SU-DHL-6 (cell line): ENCODE measurements around the gene DUSP22.

ENCODE experiments used
- H2AFZ ChIP-seq: fragments of 200-600 bp; sonication (generic); 2 replicates; pipeline ENCODE4 v1.6.1; 2014; ENCODE audit warnings: low read depth, mild to moderate bottlenecking, moderate library complexity, mixed read lengths, antibody characterized with exemption, low read length; ENCODE audit not compliant: severe bottlenecking
- H3F3A ChIP-seq: fragments of 200-600 bp; shearing (Covaris generic); 2 replicates; pipeline ENCODE4 v1.6.0; 2016; ENCODE audit warnings: antibody characterized with exemption, mild to moderate bottlenecking; ENCODE audit not compliant: insufficient read depth
- H3K27ac ChIP-seq: fragments of 200-600 bp; sonication (generic); 2 replicates; pipeline ENCODE4 v1.5.1; 2016; ENCODE audit warnings: low read depth, mild to moderate bottlenecking, low read length, moderate library complexity, mixed read lengths
- H3K27me3 ChIP-seq: fragments of 200-600 bp; sonication (generic), shearing (Covaris generic); 2 replicates; pipeline ENCODE4 v1.6.0; 2014; ENCODE audit warnings: mild to moderate bottlenecking, low read length
- H3K36me3 ChIP-seq: fragments of 200-600 bp; sonication (generic); 2 replicates; pipeline ENCODE4 v1.6.1; 2014; ENCODE audit warnings: mild to moderate bottlenecking, low read length, mixed read lengths
- H3K4me2 ChIP-seq: fragments of 300-600, 200-600 bp; shearing (Covaris generic), sonication (generic); 2 replicates; pipeline ENCODE4 v1.6.0; 2014; ENCODE audit warnings: low read length, low read depth, mild to moderate bottlenecking; ENCODE audit not compliant: poor library complexity, severe bottlenecking
- H3K4me3 ChIP-seq: fragments of 200-600 bp; sonication (generic); 2 replicates; pipeline ENCODE4 v1.5.1; 2014; ENCODE audit warnings: antibody characterized with exemption, low read length, mild to moderate bottlenecking, mixed read lengths; ENCODE audit not compliant: insufficient read depth, poor library complexity, severe bottlenecking
- H3K79me2 ChIP-seq: fragments of 200-600 bp; sonication (generic); 2 replicates; pipeline ENCODE4 v1.6.1; 2014; ENCODE audit warnings: mild to moderate bottlenecking, low read length, moderate library complexity; ENCODE audit not compliant: insufficient read depth
- H3K9ac ChIP-seq: fragments of 200-600 bp; sonication (generic); 2 replicates; pipeline ENCODE4 v1.7.0; 2014; ENCODE audit warnings: mild to moderate bottlenecking, low read length
- H3K9me2 ChIP-seq: fragments of 200-600 bp; sonication (generic); replicated peaks from 2 replicates; pipeline ENCODE4 v1.6.1; 2014; ENCODE audit warnings: low read length; ENCODE audit not compliant: insufficient read depth
- H3K9me3 ChIP-seq: fragments of 200-600 bp; sonication (generic); 2 replicates; pipeline ENCODE4 v1.6.1; 2014; ENCODE audit warnings: low read length, mixed read lengths; ENCODE audit not compliant: insufficient read depth
- H4K20me1 ChIP-seq: fragments of 200-600 bp; sonication (generic); 2 replicates; pipeline ENCODE4 v1.6.1; 2014; ENCODE audit warnings: low read depth, mild to moderate bottlenecking, antibody characterized with exemption, low read length, moderate library complexity, mixed read lengths
- CTCF ChIP-seq: fragments of 200-600 bp; sonication (generic); IDR thresholded peaks from one replicate; pipeline ENCODE4 v1.5.1; 2017; ENCODE audit warnings: antibody characterized with exemption, mild to moderate bottlenecking, low read length, moderate library complexity; ENCODE audit not compliant: insufficient read depth, poor library complexity, severe bottlenecking
- EZH2phosphoT487 ChIP-seq: fragments of 200-600 bp; sonication (generic), shearing (Covaris generic); conservative IDR thresholded peaks from 2 replicates; pipeline ENCODE4 v1.6.1; 2018; ENCODE audit warnings: mild to moderate bottlenecking, antibody characterized with exemption, low read length, moderate library complexity, mixed read lengths

The DUSP22 gene

DNA sequence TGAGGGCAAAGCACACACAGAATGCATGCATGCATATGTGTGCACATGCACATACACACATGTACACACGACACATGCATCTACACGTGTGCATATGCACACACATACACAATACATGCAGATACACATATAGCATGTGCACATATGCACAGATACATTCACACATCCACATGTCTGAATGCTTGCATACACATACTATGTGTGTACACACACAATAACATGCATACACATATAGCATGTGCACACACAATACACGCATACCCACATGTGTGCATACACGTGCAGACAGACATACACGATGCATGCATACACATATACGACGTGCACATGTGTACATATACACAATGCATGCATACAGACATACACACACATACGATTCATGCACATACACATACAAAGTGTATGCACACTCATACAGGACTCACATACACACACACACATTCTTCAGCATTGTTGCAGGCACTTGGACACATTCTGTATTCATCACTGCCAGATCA is 75.1 kb downstream of the DUSP22 start:
- Histone ChIP-seq H3K9me3 (no peaks in the 10 kb centered on the region), H3K9ac (no peak overlapping the region), H3F3A (no peaks in the 10 kb centered on the region), H3K36me3 (no peaks in the 10 kb centered on the region), H3K79me2 (no peaks in the 10 kb centered on the region), H2AFZ (no peak overlapping the region), H3K27ac (no peak overlapping the region), H3K9me2 (no peaks in the 10 kb centered on the region), H3K4me3 (no peak overlapping the region), H3K4me2 (no peak overlapping the region), H3K27me3 (no peaks in the 10 kb centered on the region), H4K20me1 (no peaks in the 10 kb centered on the region)
- TF ChIP-seq EZH2phosphoT487 (no peak), CTCF (no peak)

GRCh38 chr6:367891-368630 is 75.8 kb downstream of the DUSP22 start:
- H3K9me3 ChIP-seq, result no peaks in the 10 kb centered on the region
- H3F3A ChIP-seq, result peaks cover 4% of the 10 kb centered on the region
- no peaks in the 10 kb centered on the region for H3K9me2 ChIP-seq
- H3K4me2 ChIP-seq, result no peak overlapping the region
- H3K79me2 ChIP-seq, result no peaks in the 10 kb centered on the region
- no peaks in the 10 kb centered on the region for H3K36me3 ChIP-seq
- H3K4me3 ChIP-seq, result no peak overlapping the region
- H3K9ac ChIP-seq, result no peak overlapping the region
- no peak overlapping the region for H3K27ac ChIP-seq
- no peak overlapping the region for H2AFZ ChIP-seq
- H3K27me3 ChIP-seq, result no peaks in the 10 kb centered on the region
- no peaks in the 10 kb centered on the region for H4K20me1 ChIP-seq
- TF ChIP-seq CTCF (no peak), EZH2phosphoT487 (no peak)

DNA sequence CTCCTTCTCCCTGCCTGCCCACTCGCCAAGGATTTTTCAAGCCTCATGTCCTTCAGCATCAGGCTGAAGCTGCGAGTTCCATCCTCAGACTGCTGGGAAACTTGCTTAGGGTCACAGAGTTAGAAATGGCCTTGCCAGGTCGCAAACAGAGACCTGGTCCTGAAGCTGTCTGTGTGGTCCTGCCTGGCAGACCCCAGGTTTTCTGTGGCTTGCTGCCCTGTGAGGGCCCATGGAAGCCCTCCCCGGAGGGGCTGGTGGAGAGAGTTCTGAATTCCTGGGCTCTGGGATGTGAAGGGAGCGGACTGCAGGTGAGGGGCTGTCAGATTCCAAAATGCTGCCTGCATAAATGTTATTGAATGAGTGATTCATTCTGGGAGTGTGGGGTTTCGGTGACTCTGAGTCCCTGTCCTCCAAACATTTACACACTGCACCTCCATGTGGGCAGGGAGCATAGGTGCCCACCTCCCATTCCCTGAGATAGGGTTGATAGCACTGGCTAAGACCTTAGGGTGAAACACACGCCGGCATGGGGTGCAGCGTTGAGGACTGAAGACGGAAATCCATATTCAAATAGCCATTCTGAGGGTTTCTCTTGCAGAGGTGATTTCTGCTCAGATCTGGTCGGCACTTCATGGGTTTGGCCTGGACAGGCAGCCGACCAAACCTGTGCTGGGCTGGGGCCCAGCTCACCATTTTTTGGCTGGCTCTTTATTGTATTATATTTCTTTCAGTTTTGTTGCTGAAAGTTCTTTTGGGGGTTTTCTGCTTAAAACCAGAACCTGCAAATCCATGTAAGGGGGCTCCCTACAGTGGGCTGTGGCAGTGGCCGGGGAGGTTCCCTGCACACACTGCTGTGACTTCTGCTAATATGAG is 77.5 kb downstream of the DUSP22 start:
- Histone ChIP-seq H3K79me2 (no peaks in the 10 kb centered on the region), H3K27ac (no peak overlapping the region), H3K36me3 (no peaks in the 10 kb centered on the region), H3F3A (peaks cover 8% of the 10 kb centered on the region), H3K9me3 (no peaks in the 10 kb centered on the region), H3K9me2 (no peaks in the 10 kb centered on the region), H4K20me1 (no peaks in the 10 kb centered on the region), H3K4me2 (no peak overlapping the region), H3K9ac (no peak overlapping the region), H3K4me3 (no peak overlapping the region), H3K27me3 (no peaks in the 10 kb centered on the region), H2AFZ (no peak overlapping the region)
- TF ChIP-seq EZH2phosphoT487 (no peak), CTCF (no peak)
